K562 (cell line): ENCODE data around the gene CCDC88C.

Source experiments
- ARID3A ChIP-seq: IDR thresholded peaks from 2 replicates; pipeline ENCODE4 v1.6.1; 2012; ENCODE audit warnings: low read depth, low read length, improper control_type of control experiment, borderline replicate concordance
- ATF6 ChIP-seq: sonication (generic); formaldehyde crosslinking; IDR thresholded peaks from 2 replicates; pipeline ENCODE4 v1.4.0; 2020; ENCODE audit warnings: mild to moderate bottlenecking, missing genetic modification reagents
- POLR2AphosphoS5 ChIP-seq: IDR thresholded peaks from 2 replicates; pipeline ENCODE4 v1.6.1; 2011; ENCODE audit warnings: mild to moderate bottlenecking, low read depth, low read length, moderate library complexity; ENCODE audit not compliant: control insufficient read depth, insufficient read depth
- ZNF592 ChIP-seq: fragments of 450-650 bp; IDR thresholded peaks from 2 replicates; pipeline ENCODE4 v1.6.1; 2017; ENCODE audit warnings: antibody characterized with exemption, mild to moderate bottlenecking

DNA sequence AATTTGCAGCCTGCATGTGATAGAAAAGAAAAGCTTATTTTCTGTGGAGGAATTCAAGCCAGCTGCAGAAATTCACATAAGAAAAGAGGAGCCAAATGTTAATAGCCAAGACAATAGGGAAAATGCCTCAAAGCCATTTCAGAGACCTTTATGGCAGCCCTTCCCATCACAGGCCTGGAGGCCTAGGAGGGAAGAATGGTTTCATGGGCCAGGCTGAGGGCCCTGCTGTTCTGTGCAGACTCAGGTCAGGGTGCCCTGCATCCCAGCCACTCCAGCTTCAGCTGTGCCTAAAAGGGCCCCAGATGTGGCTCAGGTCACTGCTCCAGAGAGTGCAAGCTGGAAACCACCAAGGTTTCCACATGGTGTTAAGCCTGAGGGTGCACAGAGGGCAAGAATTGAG lies 21.2 kb upstream of the CCDC88C start:
- TF ChIP-seq ZNF592 (no peak), POLR2AphosphoS5 (no peak), ARID3A (no peak), ATF6 (CRISPR knock-in tag) (no peak)
